GM23248 (cell line): ENCODE data around the gene SEMA3G. TPM values are rescaled to one million over a fixed set of nuclear protein-coding genes. Genes with fewer than 3 reads are reported as not detected.

Experiments used
- DNase-seq: peaks from one replicate; pipeline ENCODE4 v3.0.0-alpha.2; 2015
- H2AFZ ChIP-seq: fragments of 200-600 bp; sonication (generic); 2 replicates; pipeline ENCODE4 v1.6.1; 2016; ENCODE audit warnings: antibody characterized with exemption
- H3F3A ChIP-seq: fragments of 200-600 bp; sonication (generic); 2 replicates; pipeline ENCODE4 v1.6.1; 2016; ENCODE audit warnings: mild to moderate bottlenecking, antibody characterized with exemption, mixed run types; ENCODE audit not compliant: insufficient read depth
- H3K27ac ChIP-seq: fragments of 200-600 bp; sonication (generic); 2 replicates; pipeline ENCODE4 v1.5.1; 2016; ENCODE audit warnings: mild to moderate bottlenecking
- H3K27me3 ChIP-seq: fragments of 200-600 bp; sonication (generic); replicated peaks from 2 replicates; pipeline ENCODE4 v1.6.1; 2016; ENCODE audit warnings: mild to moderate bottlenecking; ENCODE audit not compliant: insufficient read depth
- H3K36me3 ChIP-seq: fragments of 200-600 bp; sonication (generic); 2 replicates; pipeline ENCODE4 v1.6.1; 2016; ENCODE audit warnings: low read depth, mild to moderate bottlenecking
- H3K4me1 ChIP-seq: fragments of 200-600 bp; sonication (generic); 2 replicates; pipeline ENCODE4 v1.6.1; 2016; ENCODE audit warnings: mild to moderate bottlenecking; ENCODE audit not compliant: insufficient read depth
- H3K4me2 ChIP-seq: fragments of 200-600 bp; sonication (generic); one replicate; pipeline ENCODE4 v1.6.1; 2016; ENCODE audit warnings: mild to moderate bottlenecking; ENCODE audit not compliant: unreplicated experiment
- H3K4me3 ChIP-seq: fragments of 200-600 bp; sonication (generic); 2 replicates; pipeline ENCODE4 v1.5.1; 2016; ENCODE audit warnings: mild to moderate bottlenecking
- H3K79me2 ChIP-seq: fragments of 200-600 bp; sonication (generic); 2 replicates; pipeline ENCODE4 v1.6.1; 2016; ENCODE audit warnings: mild to moderate bottlenecking; ENCODE audit not compliant: insufficient read depth
- H3K9ac ChIP-seq: fragments of 200-600 bp; sonication (generic); 2 replicates; pipeline ENCODE4 v1.6.1; 2016; ENCODE audit warnings: mild to moderate bottlenecking
- H3K9me2 ChIP-seq: fragments of 200-600 bp; sonication (generic); 2 replicates; pipeline ENCODE4 v1.6.1; 2016; ENCODE audit warnings: mixed run types, mild to moderate bottlenecking, moderate library complexity; ENCODE audit not compliant: insufficient read depth
- H3K9me3 ChIP-seq: fragments of 200-600 bp; sonication (generic); one replicate; pipeline ENCODE4 v1.6.1; 2017; ENCODE audit warnings: low read depth
- H4K20me1 ChIP-seq: fragments of 200-600 bp; sonication (generic); 2 replicates; pipeline ENCODE4 v1.6.0; 2016; ENCODE audit not compliant: insufficient read depth
- EZH2 ChIP-seq: fragments of 200-600 bp; sonication (generic); IDR thresholded peaks from 2 replicates; pipeline ENCODE4 v1.6.1; 2018; ENCODE audit warnings: antibody characterized with exemption, mild to moderate bottlenecking; ENCODE audit not compliant: insufficient read depth, poor library complexity, severe bottlenecking
- EZH2phosphoT487 ChIP-seq: fragments of 200-600 bp; sonication (generic); IDR thresholded peaks from 2 replicates; pipeline ENCODE4 v1.6.1; 2018; ENCODE audit warnings: antibody characterized with exemption, moderate library complexity, mild to moderate bottlenecking, low read depth; ENCODE audit not compliant: insufficient read depth
- WGBS, 2 experiments: methylation state at CpG; one replicate each; pipeline ENCODE4 v1.1.6; 2015 to 2017; ENCODE audit warnings: low lambda C conversion rate in 2 of 2, low coverage in 1 of 2; ENCODE audit errors: missing lambda C conversion rate in 2 of 2; 5-methylcytosine and 5-hydroxymethylcytosine counted together
- in situ Hi-C: fragments of 300-500 bp; cut with MboI; formaldehyde crosslinking; loops from 2 replicates; pipeline ENCODE4 v1.15.0; 2020
- polyA plus RNA-seq: library from polyadenylated mRNA; unstranded; fragments of >200 nt; fragmentation: Nextera tagmentation; extraction: Ambion mirVana; gene quantifications from 2 replicates; pipeline ENCODE4 v1.2.1, GENCODE V29; 2016
- total RNA-seq: library from RNA; depleted of rRNA; stranded (reverse); fragments of >200 nt; shearing (Covaris generic); gene quantifications from 2 replicates; pipeline ENCODE4 v1.2.3, GENCODE V29; 2014

Gene SEMA3G
- total and polyA plus RNA-seq, 2 experiments from 2014 or later: 0.21 TPM; not detected in 1

GRCh38 chr3:52396011-52396906 lies 48.6 kb downstream of the SEMA3G start:
- in situ Hi-C loops: no loop called here
- Histone ChIP-seq H3K4me1 (no peaks in the 10 kb centered on the region), H3F3A (no peaks in the 10 kb centered on the region), H3K9me2 (no peaks in the 10 kb centered on the region), H2AFZ (no peak overlapping the region), H3K79me2 (no peaks in the 10 kb centered on the region), H3K27me3 (no peaks in the 10 kb centered on the region), H3K9me3 (no peaks in the 10 kb centered on the region), H3K4me3 (no peak overlapping the region), H3K9ac (no peak overlapping the region), H3K27ac (no peak overlapping the region), H3K4me2 (no peak overlapping the region), H3K36me3 (no peaks in the 10 kb centered on the region), H4K20me1 (no peaks in the 10 kb centered on the region)
- WGBS, 2 experiments: 76 to 81% methylated on average over 23 to 25 of the region's 25 CpGs
- no peak for TF ChIP-seq EZH2phosphoT487
- TF ChIP-seq EZH2: no peak
- no peak for DNase-seq

GRCh38 chr3:52395503-52395865 lies 49.4 kb downstream of the SEMA3G start:
- 83 to 90% methylated on average over 7 to 8 of the region's 8 CpGs for WGBS, 2 experiments
- H3K79me2 ChIP-seq: no peaks in the 10 kb centered on the region
- H2AFZ ChIP-seq: no peak overlapping the region
- no peak overlapping the region for H3K4me2 ChIP-seq
- H4K20me1 ChIP-seq: no peaks in the 10 kb centered on the region
- no peaks in the 10 kb centered on the region for H3K27me3 ChIP-seq
- DNase-seq: no peak
- no peak overlapping the region for H3K9ac ChIP-seq
- H3K9me2 ChIP-seq: no peaks in the 10 kb centered on the region
- H3F3A ChIP-seq: no peaks in the 10 kb centered on the region
- no peaks in the 10 kb centered on the region for H3K4me1 ChIP-seq
- in situ Hi-C loops: no loop called here
- no peaks in the 10 kb centered on the region for H3K36me3 ChIP-seq
- no peaks in the 10 kb centered on the region for H3K9me3 ChIP-seq
- no peak overlapping the region for H3K4me3 ChIP-seq
- no peak overlapping the region for H3K27ac ChIP-seq
- TF ChIP-seq EZH2phosphoT487 (no peak), EZH2 (no peak)

- no peaks in the 10 kb centered on the region for H3K9me2 ChIP-seq
- H3K27ac ChIP-seq: no peak overlapping the region
- 86 to 89% methylated on average over 10 of the region's 10 CpGs for WGBS, 2 experiments
- in situ Hi-C loops: no loop called here
- no peak for TF ChIP-seq EZH2
- TF ChIP-seq EZH2phosphoT487: no peak
- H3K9me3 ChIP-seq: no peaks in the 10 kb centered on the region
- no peaks in the 10 kb centered on the region for H3K4me1 ChIP-seq
- H3K4me2 ChIP-seq: no peak overlapping the region
- DNase-seq: no peak
- no peaks in the 10 kb centered on the region for H3F3A ChIP-seq
- no peaks in the 10 kb centered on the region for H3K36me3 ChIP-seq
- no peak overlapping the region for H2AFZ ChIP-seq
- no peaks in the 10 kb centered on the region for H4K20me1 ChIP-seq
- no peaks in the 10 kb centered on the region for H3K79me2 ChIP-seq
- no peak overlapping the region for H3K4me3 ChIP-seq
- no peak overlapping the region for H3K9ac ChIP-seq
- no peaks in the 10 kb centered on the region for H3K27me3 ChIP-seq
Observed at GRCh38 chr3:52394751-52395502, 50.0 kb downstream of the SEMA3G start.

GRCh38 chr3:52393959-52394670 lies 50.8 kb downstream of the SEMA3G start:
- in situ Hi-C loops: no loop called here
- Histone ChIP-seq H3K9me2 (no peaks in the 10 kb centered on the region), H3K9ac (no peak overlapping the region), H2AFZ (no peak overlapping the region), H3K27me3 (no peaks in the 10 kb centered on the region), H3K4me2 (no peak overlapping the region), H3K9me3 (no peaks in the 10 kb centered on the region), H3F3A (no peaks in the 10 kb centered on the region), H3K4me1 (no peaks in the 10 kb centered on the region), H3K27ac (no peak overlapping the region), H3K4me3 (no peak overlapping the region), H4K20me1 (no peaks in the 10 kb centered on the region), H3K79me2 (no peaks in the 10 kb centered on the region), H3K36me3 (no peaks in the 10 kb centered on the region)
- no peak for TF ChIP-seq EZH2
- no peak for TF ChIP-seq EZH2phosphoT487
- DNase-seq: no peak
- WGBS, 2 experiments: 84 to 86% methylated on average over 18 of the region's 18 CpGs
